ENCODE measurements around the gene PACRG. TPM values are rescaled to one million over a fixed set of nuclear protein-coding genes. Genes with fewer than 3 reads are reported as not detected.
A peak's percentile ranks its signal among the peaks of the same experiment; 100 is the strongest.

PACRG gene
- polyA plus RNA-seq, 3 donors: 14.2 to 16.6 (median 16.4) TPM

DNA sequence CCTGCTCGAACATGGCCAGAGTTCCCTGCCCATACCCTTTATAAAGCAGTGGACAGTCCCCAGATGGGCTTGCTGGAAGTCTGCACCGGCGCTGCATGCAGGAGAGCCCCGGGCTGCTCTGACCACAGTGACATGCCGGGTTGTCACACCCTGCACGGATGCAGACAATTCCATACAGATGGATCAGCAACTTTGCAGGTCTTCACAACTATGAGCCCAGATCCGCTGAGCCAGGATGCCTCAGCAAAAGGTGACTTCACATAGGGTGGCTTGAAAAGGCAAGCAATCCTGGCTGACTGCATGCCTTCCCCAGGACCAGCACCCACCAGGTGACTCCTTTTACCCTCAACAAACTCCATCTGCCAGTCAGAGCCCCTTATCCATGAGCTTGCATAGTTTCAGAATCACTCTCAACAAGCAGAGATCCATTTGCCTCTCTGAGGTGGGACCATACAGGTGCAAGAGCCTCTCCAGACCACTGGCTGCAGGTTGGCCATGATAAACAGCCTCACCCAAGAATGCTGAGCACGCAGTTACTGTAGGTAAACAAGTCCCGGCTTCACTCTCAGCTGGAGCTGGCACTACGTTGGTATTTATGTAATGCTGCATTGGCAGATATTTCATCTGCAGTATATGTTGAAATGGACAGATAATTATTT, 503.7 kb downstream of the PACRG start:
- DNase-seq (ENCODE audit: extremely low read depth in 1 of 11, low read depth in 9 of 11, low spot score in 4 of 11): no peak

DNA sequence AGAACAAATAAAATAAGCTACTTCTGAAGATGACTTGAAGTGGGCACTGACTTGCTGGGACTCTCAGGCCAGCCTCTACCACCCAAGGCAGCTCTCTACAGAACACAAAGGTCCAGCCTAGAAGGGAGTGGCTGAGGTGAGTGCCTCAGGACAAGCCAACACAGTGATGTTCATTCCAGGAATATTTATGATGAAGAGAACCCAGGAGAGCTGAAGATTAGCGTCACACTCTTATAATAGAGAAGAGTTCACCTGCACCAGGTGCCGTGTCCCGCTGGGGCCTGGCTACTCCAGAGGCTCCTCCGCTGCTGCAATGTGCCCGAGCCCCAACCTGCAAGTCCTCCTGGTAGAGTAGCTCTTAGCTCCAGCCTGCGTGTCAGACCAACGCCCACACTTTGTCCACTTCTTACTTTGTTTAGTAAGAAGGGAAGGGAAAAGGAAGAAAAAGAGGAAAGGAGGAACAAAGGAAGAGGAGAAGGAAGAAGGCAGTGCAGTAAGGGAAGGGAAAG, 504.3 kb downstream of the PACRG start:
- DNase-seq (ENCODE audit: extremely low read depth in 1 of 11, low read depth in 9 of 11, low spot score in 4 of 11): no peak

DNA sequence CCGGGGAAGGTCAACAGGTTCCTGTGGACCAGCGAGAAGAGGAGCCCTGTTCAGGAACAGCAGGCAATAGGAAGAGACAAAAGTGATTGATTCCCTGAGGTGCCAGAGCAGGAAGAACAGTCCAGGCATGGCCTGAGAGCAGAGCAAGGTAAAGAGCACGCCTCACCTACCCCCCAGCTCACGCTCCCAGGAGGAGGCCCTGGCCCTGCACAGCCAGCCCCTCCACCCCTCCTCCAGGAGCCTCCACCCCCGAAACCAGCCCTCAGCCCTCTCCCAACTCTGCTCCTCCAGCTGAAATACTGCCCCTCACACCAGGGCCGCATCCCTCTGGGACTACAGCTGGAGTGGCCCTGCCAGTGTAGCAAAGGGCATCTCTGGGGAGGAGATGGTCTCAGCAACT, 504.9 kb downstream of the PACRG start:
- no peak for DNase-seq (ENCODE audit: extremely low read depth in 1 of 11, low read depth in 9 of 11, low spot score in 4 of 11)

DNA sequence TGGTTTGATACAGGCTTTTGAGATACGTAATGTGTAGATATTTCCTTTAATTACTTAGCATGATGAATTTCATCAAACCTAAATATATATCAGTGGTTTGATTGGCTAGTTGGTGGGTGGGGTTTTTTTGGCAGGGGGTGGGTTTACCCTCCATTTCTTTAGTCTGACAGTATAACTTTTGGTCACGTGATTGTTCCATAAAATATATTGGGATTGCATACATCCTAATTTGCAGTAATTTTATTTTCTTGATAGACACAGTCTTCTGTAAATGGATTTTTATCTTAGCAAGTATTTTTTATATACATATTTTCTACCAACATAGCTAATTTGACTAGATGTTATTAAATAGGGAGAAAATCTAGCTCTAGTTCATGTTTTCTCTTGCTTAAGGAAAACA, 509.3 kb downstream of the PACRG start:
- no peak for DNase-seq (ENCODE audit: extremely low read depth in 1 of 11, low read depth in 9 of 11, low spot score in 4 of 11)

DNA sequence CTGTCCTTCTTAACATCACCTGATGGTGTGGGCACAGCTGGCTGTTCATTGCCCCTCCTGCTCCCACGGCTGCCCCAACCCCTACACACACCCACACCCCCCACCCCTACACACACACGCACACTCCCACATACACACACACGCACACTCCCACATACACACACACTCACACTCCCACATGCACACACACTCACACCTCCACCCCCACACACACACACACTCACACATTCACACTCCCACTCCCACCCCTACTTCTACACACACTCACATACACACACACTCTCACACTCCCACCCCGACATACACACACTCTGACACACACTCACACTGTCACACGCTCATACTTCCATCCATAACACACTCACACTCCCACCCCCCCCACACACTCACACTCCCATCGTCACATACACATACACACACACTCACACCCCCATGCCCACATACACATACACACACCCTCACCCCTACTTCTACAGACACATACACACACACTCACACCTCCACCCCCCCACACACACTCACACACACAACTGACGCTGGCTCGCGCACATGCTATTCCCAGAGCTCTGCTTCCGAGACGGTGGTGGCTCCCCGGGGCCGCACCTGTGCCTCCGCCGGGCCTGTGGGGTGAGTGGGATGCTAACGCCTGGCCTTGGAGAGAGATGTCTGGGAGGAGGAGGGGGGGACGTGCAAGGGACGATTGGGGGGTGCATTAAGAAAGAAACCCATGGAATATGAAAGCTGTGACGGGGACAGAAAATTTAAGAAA, 512.0 kb downstream of the PACRG start:
- no peak for DNase-seq (ENCODE audit: extremely low read depth in 1 of 11, low read depth in 9 of 11, low spot score in 4 of 11)

DNA sequence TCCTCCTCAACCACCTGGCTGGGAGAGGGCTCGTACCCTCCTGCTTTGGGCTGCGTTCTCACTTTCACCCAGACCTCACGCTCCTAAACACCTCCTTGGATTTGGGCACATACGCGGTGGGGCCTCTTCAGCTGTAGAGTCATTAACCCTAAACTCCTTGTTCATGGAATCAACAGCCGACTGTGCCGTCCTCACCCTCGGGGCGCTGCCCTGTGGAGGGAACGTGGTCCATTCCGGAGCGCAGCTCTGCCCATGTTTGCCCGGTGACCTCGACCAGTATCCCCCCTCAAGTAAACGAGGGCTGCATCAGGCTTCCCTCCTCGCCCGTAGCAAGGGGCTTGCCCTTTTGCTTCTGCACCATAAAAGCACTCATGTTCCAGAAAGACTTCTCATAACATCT, 512.8 kb downstream of the PACRG start:
- DNase-seq (ENCODE audit: extremely low read depth in 1 of 11, low read depth in 9 of 11, low spot score in 4 of 11): no peak

DNA sequence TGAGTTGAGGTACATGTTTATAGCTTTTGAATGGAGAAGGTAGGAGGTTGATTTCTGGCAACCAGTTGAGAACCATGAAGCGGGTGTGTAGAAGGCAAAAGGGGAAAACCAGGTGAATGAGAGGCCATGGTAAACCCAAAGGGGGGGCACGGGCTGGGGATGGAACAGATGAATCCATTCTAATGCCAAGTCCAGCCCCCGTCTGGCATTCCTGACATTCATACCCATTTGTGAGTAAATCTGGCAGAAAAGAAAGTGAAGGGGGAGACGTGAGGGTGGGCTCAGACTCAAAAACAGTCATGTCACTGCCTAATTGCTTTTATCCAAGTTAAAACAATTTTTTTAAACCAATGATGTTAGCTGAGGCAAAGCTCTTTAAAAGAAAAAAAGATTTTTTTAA, 513.9 kb downstream of the PACRG start:
- no peak for DNase-seq (ENCODE audit: extremely low read depth in 1 of 11, low read depth in 9 of 11, low spot score in 4 of 11)

DNA sequence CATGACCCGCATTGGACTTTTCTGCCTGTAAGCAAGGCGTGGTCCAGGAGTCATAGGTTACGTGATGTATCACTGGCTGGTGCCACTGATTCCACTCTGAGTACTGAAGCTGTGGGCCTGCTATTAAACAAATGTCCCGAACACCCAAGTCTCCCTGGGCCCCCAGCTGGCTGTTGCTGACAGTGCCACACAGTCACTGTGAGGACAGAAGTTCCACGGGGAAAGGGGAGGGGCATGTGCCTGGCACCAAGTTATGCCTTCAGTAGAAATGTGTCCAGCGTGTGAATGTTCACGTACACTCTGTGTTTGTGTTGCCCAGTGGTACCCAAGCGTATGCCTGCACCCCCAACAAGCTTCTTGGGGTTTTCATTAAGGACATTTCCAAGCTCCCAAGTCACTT, 515.3 kb downstream of the PACRG start:
- DNase-seq (ENCODE audit: extremely low read depth in 1 of 11, low read depth in 9 of 11, low spot score in 4 of 11): no peak

DNA sequence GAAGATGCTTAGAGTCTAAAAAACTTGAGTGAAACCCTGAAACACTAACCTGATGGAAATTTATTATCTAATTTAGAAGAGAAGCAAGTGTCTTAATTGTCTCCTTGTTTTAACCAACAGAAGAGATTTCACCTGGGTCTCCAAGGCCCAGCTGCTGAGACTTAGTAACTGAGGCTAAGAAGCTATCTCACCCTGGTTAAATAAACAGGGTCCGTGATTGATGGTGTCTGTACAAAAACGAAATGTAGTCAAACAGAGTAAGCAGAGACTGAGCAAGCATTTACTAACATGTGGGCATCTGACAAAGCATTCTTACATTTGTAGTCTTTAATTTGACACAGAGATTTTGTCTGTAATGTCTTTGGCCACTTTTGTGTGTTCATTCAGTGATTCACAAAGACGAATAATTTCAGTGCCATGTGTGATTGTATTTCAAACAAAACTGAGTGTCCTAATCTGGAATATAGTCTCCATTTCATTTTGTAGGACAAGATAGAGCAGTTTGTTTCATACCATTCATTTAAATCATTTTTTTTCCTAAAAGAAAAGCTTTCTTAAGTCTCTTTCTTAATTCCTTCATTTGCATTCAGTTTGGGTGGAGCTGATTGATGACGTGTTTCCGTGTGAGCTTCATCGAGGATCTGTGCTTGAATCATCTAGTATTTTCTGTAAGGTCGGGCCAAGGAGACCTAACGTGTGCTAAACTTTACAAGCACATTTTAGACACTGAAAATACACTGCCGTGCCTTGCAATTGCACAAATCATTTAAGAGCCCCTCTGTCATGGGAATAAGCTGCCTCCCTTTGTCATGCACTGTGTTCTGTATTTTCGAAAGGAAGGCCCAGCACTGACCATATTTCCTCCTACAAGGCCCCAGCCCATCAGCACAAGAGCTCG, 516.2 kb downstream of the PACRG start:
- DNase-seq (ENCODE audit: extremely low read depth in 1 of 11, low read depth in 9 of 11, low spot score in 4 of 11): no peak

DNA sequence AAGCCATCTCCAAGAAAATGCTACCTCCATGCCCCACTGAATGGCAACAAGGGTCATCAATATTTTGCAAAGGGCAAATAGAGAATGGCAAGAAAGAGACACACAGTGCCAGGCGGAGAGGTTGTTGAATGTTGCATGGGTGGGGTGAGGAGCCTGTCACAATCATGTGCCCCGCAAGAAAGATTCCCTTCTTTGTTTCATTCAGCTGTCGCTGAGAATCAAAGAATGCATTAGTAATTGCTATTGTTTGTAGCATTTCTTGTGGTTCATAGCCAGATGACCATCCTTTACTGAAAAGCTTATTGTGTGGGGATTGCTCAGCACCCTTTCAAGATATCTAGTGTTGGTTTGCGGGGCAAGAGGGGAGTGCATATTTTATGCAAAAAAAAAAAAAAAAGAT, 520.3 kb downstream of the PACRG start:
- DNase-seq (ENCODE audit: extremely low read depth in 1 of 11, low read depth in 9 of 11, low spot score in 4 of 11): no peak

DNA sequence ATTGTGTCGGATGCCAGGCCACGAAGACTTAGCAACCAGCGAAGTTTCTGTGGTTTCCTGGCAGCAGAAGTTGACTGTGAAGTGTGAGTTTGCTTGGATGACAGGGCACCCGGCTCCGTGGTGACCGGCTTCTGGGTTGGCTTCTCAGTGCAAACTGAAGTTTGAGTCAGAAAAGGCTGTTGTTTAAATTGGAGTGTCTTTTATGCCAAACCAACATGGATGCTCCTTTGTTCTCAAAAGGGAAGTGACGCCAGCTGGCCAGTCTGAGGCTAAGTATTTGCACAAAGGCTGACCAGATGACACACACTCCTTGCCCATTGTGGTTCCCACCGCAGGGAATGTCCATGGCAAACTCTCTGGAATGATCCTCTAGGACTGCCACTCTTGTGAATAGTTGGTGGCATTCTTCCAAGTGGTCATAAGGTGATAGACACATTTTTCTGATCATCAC, 521.9 kb downstream of the PACRG start:
- DNase-seq (ENCODE audit: extremely low read depth in 1 of 11, low read depth in 9 of 11, low spot score in 4 of 11): no peak

DNA sequence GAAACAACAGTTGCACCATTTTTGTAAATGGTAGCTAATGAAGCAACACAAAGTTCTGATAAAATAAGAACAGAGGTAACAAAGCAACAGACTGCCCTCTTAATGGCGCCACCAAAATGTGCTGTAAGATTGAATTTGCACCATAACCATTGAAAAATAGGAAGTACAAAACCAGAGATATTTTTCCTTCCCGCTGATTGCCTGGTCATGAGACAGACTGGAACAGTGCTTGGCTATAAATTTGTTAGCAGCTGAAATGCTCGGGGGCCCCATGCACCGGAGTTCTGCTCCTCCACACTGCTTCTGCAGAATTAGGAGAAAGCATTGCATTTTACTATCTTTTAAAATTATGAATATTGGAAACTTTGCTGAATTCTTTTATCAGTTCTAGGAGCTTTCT, 522.3 kb downstream of the PACRG start:
- DNase-seq (ENCODE audit: extremely low read depth in 1 of 11, low read depth in 9 of 11, low spot score in 4 of 11): no peak

DNA sequence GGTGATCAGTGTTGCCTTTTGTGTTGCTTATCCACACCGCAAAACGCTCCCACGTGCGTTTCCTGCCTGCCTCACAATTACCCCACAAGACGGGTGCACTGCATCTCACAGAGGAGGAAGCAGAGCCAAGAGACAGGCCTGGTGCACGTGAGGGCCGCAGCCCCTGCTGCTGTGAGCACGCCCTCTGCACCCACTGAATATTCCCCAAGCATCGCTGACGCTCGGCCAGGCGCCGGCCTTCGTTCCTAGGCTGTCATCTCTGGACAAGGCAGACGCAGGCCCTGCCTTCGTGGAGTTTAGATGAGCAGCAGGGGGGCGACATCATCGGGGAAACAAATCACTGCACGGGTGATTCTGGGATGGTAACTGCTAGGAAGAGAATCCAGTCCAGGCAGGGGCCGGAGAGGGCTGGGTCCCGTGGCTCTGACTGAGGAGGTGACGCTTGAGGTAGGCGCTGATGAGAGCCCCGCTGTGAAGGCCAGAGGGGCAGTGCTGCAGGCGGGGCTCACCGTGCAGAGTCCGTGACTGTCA, 524.4 kb downstream of the PACRG start:
- DNase-seq (ENCODE audit: extremely low read depth in 1 of 11, low read depth in 9 of 11, low spot score in 4 of 11): no peak

DNA sequence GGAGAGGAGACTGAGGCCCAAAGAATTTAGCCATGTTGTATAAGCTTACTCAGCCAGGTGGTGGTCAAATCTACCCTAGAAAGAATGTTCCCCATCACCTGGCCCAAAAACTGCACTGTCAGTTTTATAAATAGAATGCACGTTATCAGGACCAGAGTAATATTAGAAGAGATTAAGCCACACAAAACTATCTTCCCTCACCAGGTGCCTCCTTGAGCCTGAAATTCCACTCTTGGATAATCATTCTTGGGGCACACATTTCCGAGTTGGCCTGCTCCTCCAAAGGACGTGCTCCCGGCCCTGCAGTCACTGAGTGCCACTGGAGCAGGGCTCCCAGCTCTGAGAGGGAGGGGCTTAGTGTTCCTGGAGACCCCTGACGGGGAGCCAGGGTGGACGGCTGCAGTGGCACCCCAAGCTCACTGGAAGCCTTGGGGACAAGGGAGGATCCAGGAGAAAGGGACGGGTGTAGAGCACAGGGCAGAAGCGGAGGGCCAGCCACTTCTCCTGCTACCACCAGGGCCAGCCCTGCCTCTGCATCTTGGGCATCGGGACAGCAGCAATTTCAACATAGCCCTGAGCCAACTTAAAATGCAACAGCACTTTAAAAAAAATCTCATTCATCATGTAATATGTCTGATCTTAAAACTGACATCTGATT, 525.9 kb downstream of the PACRG start:
- DNase-seq (ENCODE audit: extremely low read depth in 1 of 11, low read depth in 9 of 11, low spot score in 4 of 11): no peak

DNA sequence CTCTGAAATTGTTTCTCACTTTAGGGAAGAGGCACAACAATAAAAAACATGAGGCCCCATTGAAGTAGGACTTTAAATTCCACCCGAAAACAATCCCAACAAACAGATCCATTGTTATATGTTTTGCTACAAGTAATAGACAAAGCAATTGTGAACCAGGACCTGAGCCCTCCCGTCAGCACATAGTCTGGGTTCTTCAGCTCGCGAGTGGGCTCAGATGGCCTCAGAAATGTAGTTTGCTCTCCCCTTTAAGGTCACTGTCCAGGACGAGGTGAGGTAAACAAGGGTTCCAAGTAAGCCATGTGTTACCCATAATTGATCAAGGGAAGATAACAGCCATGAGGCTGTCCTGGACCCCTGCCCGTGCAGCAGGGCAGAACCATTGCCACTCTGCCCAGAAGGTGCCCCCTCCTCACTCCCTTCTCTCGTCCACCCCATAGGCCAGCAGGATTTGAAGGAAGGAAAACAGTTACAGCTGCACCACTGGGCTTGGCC, 526.6 kb downstream of the PACRG start:
- DNase-seq (ENCODE audit: extremely low read depth in 1 of 11, low read depth in 9 of 11, low spot score in 4 of 11): no peak

DNA sequence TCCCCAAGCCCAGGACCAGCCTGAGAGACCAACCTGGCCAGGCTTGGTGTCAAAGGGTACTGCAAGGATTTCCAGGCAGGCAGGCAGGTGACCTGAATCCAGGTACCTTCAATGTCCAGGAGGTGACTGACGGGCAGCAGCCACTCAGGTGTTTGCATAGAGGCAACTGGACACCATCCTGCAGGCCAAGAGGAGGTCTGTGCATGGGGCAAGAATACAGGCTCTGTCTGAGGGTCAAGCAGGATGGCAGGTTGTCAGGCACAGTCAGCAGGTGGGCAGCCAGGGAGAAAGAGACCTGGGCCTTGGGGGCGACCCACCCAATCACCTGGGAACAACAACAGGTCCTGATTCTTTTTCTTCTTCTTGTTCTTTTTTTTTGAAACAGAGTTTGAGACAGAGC, 527.5 kb downstream of the PACRG start:
- no peak for DNase-seq (ENCODE audit: extremely low read depth in 1 of 11, low read depth in 9 of 11, low spot score in 4 of 11)

DNA sequence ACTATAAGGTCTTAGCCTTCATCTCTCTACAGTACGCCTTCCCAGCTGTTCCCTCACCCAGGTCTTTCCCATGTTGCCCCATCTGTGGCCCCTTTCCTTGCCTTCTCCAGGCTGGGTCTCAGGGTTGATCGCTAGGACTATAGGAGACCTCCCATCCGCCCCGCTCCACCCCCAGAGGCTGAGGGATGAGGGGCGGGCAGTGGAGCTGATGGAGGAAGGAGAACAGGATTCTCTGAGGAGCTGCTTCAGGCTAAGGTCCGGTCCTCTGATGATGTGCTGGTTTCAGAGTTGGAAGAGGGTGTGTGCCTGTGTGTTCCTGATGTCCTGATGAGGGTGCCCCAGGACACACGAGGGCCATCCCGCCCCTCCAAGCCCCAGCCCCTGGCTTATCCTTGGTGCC, 531.9 kb downstream of the PACRG start:
- DNase-seq (ENCODE audit: extremely low read depth in 1 of 11, low read depth in 9 of 11, low spot score in 4 of 11): no peak

DNA sequence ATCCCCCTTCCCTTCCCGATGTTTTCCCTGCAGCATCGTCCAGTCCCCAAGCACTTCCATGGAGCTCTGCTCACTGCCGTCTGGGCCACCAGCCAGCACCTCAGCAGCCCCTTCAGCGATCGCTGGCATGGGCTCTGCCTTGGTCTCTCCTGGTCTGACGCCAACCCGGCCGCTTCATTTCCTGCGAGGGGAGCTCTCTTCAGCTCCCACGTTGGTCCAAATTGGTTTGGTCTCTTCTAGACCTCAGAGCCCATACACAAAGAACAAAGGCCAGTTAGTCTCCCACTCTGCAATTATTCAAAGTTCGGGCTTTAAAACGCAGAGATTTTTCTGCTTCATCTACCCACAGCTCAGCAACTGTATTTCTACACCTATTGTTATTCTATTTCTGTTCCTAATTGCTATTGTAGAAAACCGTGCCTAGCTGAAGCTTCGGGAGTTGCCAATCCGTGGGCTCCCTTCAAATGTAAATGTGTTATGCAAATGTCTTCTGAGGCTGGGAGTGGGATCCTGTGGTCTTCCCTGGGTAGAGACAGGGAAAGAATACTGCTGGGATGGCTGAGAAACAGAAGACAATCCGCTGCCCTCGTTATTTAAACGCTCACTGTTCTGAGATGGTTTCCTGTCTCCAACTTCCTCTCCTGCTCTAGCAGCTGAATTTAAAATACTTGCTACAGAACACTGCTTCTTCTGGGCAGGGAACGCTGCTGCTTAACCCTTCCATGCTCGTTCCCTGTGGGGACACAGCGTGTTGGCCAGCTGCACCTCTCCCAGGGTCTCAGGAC, 532.5 kb downstream of the PACRG start:
- peak in 7 of 11 donors; percentile 9 to 25 (median 17) for DNase-seq (ENCODE audit: extremely low read depth in 1 of 11, low read depth in 9 of 11, low spot score in 4 of 11)

Measured in renal cortex interstitium (tissue), 11 donors.